Sigmoid colon (tissue), 4 donors: ENCODE data around the gene TAOK3.

ENCODE experiments used
- EP300 ChIP-seq, 4 donors: sonication (generic); formaldehyde crosslinking; IDR thresholded peaks; one replicate each; pipeline ENCODE4 v1.6.1; 2017; ENCODE audit warnings: antibody characterized with exemption in 4 of 4
- POLR2A ChIP-seq, 2 donors: fragments of 450-650 bp; IDR thresholded peaks; one replicate each; pipeline ENCODE4 v1.6.1; 2016; ENCODE audit warnings: antibody characterized with exemption in 2 of 2, mild to moderate bottlenecking in 2 of 2, moderate library complexity in 2 of 2
- POLR2AphosphoS5 ChIP-seq, 4 donors: sonication (generic); formaldehyde crosslinking; IDR thresholded peaks; one replicate each; pipeline ENCODE4 v1.6.1; 2017; ENCODE audit warnings: antibody characterized with exemption in 4 of 4
- TF ChIP-seq, protein P1 (sequence below), 4 experiments: fragments of 450-650 bp in 3 of 4; fragments of 200-600 bp in 1 of 4; IDR thresholded peaks; one replicate each; pipeline ENCODE4 v1.5.1; 2016 to 2019; ENCODE audit warnings: antibody characterized with exemption in 4 of 4, mild to moderate bottlenecking in 3 of 4, moderate library complexity in 2 of 4

DNA sequence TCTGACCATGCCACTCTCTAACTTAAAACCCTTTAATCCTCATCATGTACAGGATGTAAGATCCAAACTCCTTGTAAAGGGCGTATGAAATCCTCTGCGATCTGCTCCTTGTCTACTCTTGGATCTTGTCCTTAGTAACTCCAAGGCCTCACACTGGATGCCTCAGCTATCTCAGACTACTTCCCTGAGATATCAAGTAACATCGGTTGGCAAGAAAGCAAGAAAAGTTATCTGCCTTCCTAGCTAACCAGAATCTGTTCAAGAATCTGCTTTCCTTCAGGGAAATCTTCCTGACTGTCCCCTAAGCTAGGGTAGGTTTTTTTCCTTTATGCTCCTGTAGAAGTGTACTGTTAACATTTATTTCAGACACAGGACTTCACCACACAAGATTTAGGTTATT lies 82.6 kb downstream of the TAOK3 start:
- TF ChIP-seq, protein P1, sequence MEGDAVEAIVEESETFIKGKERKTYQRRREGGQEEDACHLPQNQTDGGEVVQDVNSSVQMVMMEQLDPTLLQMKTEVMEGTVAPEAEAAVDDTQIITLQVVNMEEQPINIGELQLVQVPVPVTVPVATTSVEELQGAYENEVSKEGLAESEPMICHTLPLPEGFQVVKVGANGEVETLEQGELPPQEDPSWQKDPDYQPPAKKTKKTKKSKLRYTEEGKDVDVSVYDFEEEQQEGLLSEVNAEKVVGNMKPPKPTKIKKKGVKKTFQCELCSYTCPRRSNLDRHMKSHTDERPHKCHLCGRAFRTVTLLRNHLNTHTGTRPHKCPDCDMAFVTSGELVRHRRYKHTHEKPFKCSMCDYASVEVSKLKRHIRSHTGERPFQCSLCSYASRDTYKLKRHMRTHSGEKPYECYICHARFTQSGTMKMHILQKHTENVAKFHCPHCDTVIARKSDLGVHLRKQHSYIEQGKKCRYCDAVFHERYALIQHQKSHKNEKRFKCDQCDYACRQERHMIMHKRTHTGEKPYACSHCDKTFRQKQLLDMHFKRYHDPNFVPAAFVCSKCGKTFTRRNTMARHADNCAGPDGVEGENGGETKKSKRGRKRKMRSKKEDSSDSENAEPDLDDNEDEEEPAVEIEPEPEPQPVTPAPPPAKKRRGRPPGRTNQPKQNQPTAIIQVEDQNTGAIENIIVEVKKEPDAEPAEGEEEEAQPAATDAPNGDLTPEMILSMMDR (IDR thresholded peaks at IDR 0.05), result no peak
- TF ChIP-seq POLR2A (IDR thresholded peaks at IDR 0.05) (no peak), POLR2AphosphoS5 (IDR thresholded peaks at IDR 0.05) (no peak), EP300 (IDR thresholded peaks at IDR 0.05) (no peak)
